HG03066 (cell line): ENCODE measurements around the gene PFN3.

ENCODE experiments used
- ATAC-seq: cut with Tn5 transposase; IDR thresholded peaks from one replicate; pipeline ENCODE4 v1.9.1; 2021; ENCODE audit warnings: low read depth; ENCODE audit not compliant: unreplicated experiment

PFN3 gene

GRCh38 chr5:177396807-177397206 lies 3.7 kb downstream of the PFN3 start:
- no peak for ATAC-seq

DNA sequence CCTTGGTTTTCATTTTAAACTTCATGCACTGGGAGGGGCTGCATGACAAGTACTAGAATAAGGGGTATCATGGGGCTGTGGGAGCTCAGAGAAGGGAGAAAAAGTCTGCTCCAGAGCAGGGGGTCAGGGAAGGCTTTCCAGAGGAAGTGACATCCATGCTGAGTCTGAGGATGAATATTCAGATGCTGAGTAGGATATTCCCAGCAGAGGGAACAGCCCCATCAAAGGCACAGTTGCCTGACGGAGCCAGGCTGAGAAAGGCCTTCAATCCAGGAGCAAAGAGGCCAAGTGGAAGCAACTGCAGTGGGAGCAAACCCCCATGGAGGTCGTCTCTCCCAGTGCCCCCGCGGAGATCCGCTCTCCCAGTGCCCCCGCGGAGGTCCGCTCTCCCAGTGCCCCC lies 4.4 kb downstream of the PFN3 start:
- ATAC-seq: no peak

- ATAC-seq: no peak
Observed at GRCh38 chr5:177393990-177394389, 6.5 kb downstream of the PFN3 start.

- no peak for ATAC-seq
Observed at GRCh38 chr5:177393206-177393765, 7.2 kb downstream of the PFN3 start.

DNA sequence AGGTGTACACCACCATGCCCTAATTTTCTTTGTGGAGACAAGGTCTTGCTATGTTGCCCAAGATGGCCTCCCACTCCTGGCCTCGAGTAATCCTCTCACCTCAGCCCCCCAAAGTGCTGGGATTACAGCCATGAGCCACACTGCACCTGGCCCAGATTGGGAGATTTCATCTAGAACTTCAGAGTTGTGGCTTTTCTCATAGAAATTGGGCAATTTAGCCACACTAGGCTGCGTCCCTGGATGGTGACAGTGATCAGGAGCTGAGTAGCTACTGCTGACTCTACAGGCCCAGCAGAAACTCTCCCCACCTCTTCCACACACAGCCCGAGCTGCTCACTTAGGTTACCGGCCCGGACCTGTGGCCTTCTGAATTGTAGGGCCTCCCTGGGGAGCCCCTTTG lies 7.7 kb downstream of the PFN3 start:
- ATAC-seq: no peak

DNA sequence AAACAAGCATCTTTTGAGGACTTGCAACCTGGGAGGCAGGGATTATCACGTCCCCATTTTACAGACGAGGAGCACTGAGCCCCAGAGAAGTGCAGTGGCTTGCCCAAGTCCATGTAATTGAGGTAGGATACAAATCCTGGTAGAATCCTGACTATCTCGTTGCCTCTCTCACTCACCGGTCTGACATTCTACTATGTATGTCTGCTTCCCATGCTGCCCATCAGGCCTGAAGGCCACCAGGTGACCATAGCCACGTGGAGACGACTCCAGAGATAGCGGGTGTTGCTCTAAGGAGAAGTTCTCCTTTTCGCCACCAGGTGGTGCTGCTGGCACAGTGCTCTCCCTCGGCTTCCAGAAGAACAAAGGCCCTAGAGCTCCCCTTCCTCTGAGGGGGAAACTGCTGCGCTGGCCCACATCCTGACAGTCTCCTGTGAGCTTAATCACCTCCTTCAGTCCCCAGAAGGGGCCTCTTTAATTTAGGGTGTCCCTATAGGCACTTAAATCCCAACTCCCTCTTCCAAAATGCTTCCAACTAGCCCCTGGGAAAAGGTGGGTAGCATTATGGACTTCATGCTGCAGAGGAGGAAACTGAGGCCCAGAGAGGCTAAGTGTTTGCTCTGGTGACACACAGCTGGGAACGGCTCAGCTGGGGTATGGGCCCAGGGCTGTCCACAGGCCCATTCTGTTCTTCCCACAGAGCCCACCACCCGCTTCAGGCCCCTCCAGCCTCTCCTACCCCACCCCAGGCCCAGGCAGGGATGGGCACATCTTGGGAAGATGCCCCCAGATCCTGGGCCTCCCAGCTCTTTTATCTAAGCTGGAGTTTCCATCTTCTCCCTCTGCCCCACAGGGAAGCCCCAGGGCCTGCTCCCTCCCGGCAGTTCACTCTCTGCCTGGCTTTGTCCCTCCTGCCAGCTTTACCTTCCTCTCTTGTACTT lies 9.8 kb downstream of the PFN3 start:
- peak; percentile 67 for ATAC-seq

DNA sequence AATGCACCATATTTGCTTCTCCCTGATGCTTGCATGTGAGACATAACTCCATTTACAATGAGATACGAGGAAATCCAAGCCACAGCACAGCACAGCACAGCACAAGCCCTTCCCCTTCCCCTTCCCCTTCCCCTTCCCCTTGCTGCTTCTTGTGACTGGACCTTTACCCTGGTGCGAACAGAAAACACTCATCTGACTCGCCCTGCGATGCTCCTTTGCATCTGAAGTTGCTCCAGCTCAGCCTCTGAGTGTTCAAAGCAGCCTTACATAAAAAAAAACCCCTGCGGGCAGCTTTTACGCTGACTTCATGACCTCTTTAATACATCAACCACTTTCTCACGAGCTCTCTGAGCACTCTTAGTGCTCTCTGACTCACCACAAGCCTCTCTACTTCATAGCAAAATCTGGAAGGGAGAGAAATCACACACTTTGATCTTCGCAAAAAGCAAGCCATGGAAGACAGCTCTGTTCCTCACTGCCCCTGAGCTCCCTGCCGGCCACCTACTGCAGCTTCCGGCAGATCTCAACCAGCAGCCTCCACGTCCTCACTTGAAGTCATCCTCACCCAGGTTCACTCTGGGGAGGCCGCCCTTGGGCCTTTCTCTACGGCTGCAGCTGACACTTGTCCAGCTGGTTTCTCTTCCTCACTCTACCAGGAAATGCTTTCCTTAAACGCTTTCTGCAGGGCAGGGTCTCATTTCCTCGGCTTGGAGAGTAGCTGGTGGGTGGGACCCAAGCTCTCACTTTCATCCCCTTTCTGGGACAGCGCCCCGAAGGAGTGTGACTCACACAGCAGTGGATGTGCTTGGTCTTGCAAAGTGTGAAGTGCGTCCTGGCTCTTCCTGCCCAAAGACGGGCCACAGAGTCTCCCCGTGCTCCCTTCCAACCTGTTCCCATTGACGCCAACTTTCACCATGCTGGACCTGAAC lies 11.0 kb downstream of the PFN3 start:
- ATAC-seq: no peak

DNA sequence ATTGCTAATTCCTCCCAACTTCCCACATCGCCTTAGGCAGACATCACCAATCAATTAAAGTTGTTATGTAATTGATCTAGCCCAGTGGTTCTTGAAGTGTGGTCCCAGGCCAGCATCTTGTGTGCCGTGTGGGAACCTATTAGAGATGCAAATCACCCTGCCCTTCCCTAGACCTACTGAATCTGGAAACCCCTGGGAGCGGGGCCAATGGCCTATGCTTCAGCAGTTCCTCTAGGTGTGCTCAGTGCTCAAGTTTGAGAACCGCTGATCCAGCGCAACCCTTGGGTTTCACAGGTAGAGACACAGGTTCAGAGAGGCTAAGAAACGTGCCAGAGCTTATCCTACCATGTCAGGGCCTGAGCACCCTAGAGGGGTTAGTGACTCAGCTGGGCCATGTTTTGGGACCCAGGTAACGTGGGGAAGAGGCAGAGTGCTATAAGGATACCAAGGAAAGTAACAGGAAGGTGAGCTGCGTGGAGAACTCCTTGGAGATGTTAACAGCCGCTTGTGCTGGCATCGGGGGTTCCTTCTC lies 11.9 kb downstream of the PFN3 start:
- no peak for ATAC-seq

DNA sequence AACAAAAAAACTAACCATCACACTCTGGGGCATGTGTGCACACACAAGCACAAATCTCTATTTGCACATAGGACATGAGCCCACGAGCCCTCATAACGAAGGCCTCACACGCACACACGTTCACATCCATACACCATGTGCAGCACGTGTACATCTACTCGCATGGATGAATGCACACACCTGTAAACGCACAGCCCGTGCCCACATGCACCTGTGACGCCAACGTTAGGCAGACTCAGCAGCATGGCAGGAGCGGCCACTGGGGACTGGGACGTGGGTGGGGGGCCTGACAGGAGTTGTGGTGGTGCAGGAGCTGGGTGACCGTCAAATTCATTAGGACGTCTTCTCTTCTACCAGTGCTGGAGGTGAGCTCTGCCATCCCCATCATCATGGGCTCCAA lies 13.1 kb downstream of the PFN3 start:
- ATAC-seq: no peak

DNA sequence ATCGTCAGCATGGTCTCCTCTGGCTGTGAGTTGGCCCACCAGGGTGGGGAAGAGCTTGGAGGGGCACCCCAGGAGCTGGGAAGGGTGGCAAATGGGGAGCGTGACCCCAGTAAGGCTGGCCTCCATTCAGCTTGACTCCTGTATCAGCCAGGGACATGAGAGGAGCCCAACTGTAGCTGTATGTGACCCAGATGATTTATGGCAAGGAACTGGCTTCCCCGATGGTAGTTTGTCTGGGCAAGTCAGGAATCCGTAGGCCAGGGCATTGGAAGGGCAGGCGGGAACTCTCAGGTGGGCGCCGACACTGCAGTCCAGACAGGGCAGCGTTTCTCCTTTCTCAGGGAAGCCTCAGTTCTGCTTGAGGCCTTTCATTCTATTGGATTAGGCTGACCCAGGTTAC lies 13.9 kb downstream of the PFN3 start:
- ATAC-seq: no peak

- ATAC-seq: no peak
Observed at GRCh38 chr5:177385720-177386119, 14.7 kb downstream of the PFN3 start.

GRCh38 chr5:177384134-177384533 lies 16.3 kb downstream of the PFN3 start, which contains the start of gene SLC34A1:
Gene SLC34A1 (plus strand): TSS chr5:177384434. CDS start chr5:177385742, 1,308 bp downstream.
- ATAC-seq: no peak

DNA sequence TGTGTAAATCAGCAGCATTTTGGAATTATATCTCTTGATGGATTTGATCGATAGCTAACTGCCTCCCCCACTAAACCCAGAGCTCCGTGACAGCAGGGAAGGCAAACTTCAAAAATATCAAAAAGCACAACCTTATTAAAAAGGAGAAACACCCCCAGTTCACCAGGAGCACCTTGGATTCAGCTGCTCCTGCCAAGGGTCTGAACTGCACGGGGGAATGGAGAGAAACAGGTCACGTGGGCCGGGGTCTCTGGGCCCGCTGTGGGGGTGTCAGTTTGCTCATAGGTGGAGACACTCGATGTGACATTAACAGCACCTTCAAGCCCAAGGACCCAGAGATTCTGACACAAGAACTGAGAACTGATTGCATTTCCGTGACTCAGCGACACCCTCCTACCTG lies 17.3 kb downstream of the PFN3 start:
- no peak for ATAC-seq

- ATAC-seq: no peak
Observed at GRCh38 chr5:177382423-177383029, 17.9 kb downstream of the PFN3 start.

GRCh38 chr5:177380805-177381126 lies 19.7 kb downstream of the PFN3 start:
- ATAC-seq: no peak

- no peak for ATAC-seq
Observed at GRCh38 chr5:177378884-177379883, 21.3 kb downstream of the PFN3 start.

DNA sequence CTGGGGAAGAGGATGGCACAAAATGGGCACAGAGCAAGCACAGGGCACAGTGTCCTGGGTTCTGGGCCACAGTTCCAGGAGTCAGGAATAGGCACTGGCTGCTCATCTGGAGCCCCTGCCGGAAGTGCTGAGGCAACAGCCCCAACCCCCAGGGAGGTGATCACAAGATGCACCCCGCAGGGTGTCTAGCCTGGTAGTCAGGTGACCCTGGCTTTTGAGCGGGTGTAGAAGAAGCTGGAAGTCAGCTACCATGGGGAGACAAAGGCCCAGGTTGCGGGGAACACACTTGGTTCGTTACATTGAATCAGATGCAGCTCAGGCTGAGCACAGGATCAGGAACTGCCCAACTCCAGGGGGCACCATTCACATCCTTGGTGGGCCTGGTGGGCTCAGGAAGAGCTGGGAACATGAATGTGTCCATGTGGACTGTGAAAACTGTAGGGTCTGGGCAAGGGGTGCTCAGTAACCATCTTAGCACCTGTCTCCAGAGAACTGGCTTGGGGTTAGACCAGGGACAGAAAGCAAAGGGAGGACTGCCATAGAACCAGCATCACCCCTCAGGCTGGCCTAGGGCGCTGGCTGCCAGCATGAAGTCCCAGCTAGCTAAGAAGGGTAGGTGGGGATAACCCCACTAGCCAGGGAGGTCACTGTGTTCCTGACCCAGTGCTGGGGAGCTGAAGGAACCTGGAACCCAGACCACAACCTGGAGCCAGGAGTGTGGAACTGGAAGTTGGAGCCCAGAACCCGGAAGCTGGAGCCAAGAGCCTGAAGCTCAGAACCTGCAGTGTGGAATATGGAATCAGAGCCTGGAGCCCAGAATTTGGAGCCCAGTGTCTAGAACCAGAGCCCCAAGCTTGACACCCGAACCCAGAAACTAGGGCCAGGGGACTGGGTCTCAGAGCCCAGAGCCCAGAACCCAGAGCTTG lies 22.3 kb downstream of the PFN3 start:
- ATAC-seq: no peak

- no peak for ATAC-seq
Observed at GRCh38 chr5:177376107-177376506, 24.4 kb downstream of the PFN3 start.
